ENCODE data around the gene ARMH4.

Gene ARMH4

DNA sequence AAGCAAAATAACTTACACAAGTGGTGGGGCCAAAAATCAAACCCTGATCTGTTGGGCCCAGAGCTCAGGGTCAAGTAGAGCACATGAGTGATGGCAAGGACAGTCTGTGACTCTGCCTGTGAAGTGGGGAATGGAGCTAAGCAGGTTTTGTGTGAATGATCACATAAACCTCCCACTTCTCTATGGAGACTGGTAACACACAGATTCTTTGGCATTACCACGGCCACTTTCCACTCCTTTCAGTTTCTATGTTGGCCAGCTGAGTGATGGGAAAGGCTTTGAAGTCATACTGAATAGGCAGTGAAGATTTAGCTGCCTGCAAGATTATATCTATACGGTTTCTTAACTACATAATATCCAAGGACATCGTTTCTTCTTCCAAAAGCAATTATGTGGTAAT is 97.9 kb downstream of the ARMH4 start:
- no peak for DNase-seq (ENCODE audit: low read depth)

DNA sequence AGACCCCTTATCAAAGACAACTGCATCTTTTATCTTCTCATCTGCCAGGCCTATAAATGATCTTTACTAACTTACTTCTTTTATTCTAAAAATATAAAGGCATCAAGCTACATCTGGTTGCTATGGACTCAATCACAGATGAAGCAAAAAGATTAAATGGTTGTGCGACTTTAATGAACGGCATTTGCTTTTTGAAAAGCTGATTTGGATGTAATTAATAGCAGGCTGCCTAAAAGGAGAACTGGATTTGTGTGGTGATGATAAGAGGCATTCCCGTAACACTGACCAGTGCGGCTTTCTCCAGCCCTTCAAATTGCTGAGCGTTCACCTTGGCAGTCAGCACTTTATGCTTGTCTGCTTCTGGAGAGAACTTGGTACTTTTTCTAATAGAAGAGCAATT is 103.8 kb downstream of the ARMH4 start:
- no peak for DNase-seq (ENCODE audit: low read depth)

DNA sequence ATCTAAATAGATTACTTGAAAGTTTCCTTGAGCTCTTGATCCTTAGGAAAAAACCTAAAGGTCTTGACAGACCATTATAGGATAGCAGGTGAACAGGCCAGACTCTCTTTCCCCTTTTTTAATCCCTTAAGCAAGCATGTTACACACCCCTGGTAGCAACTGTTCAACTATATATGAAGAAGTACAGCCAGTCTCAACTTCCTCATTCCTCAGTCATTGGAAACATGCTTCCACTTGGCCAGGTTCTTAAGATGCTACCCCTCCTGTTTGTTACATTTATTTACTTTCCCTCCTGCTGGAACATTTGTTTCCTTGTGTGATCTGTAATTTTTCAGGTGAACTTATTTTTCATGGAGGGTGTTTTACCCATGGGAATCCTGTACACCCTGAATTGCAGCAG is 124.1 kb downstream of the ARMH4 start:
- DNase-seq (ENCODE audit: low read depth): no peak

DNA sequence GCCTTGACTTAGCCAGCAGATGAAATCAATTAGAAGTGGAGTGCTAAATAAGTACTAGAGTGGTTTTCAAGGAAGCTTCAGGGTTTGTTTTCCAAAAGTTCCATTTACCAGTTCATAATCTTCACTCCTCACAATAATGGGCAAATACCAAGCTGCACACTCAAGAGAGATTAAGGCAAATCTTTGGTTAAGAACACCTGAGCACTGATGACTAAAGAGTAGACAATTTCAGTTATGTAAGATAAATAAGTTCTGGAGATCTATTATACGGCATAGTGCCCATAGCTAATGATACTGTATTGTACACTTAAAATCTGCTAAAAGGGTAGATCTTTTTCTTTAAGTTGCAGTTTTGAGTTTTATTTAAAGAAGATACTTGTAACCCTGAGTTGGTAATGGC is 125.0 kb downstream of the ARMH4 start:
- DNase-seq (ENCODE audit: low read depth): no peak

DNA sequence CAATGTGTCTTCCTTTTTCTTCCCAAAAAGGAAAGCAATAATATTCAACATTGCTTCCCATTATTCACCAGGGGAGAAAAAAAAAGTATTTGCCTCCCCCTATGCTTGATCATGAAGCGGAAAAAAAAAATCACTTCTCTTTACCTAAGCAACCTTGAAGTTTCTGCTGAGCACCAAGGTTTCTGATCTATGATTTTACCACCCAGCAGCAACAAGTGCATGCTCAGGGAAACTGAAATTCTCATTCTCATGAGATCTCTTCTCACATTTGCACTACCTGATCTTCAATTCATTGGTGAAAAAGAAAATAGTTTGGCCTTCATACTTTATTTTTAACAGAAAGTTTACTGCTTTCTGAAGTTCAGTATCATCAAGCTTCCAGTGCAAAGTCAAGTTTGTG is 125.8 kb downstream of the ARMH4 start:
- no peak for DNase-seq (ENCODE audit: low read depth)

DNA sequence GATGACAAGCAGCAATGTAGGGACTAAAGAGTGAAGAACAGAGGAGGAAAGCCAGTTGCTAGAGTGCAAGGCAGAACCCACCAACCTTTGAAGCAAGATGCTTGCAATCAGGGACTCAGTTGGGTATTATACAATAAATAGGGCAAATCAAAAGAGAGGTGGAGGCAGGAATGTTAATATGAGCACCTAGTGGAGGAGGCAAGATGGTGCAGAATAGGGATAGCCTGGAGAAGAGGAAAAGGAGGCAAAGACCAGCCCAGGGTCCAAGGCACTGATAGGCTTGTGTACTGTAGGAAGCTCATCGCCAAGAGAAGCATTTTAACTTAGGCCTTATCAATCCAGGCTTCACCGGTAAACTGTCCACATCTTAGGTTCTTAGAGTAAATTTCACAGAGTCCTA is 137.2 kb downstream of the ARMH4 start:
- DNase-seq (ENCODE audit: low read depth): no peak

DNA sequence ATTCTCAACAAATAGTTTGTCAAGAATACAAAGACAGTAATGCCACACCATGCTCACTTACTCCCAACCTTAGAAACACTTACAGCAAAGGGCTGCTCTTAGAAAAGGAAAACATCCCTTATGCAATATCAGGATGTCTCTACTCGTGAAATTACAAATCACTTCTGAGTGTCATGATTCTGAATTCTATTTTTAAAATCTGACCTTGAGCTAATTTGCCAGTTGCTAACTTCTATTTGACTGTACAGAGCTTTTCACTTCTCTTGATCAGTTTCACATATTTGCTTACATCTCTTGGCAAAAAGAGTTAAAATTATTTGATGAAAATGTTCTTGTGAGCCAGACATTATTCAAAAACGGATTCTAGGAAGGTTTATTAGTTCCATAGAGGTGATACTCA is 149.4 kb downstream of the ARMH4 start:
- DNase-seq (ENCODE audit: low read depth): no peak

DNA sequence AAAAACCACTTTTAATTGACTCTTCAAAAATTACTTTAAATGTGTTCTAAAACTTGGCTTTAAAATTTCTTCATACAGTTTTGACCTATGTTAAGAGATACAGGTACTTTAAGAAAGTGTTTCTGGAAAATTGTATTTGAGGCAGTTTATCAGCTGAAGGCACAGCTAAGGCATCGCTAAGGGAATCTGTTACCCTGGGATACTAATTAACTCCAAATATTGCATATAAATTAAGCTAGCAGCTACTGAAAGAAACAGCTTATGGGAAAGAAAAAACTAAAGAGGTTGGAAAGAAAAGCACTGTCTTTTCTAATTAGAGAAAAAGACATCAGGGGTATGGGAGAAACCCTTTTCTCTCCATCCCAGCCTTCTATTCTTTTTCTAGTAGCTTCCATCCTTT is 152.0 kb downstream of the ARMH4 start:
- no peak for DNase-seq (ENCODE audit: low read depth)

DNA sequence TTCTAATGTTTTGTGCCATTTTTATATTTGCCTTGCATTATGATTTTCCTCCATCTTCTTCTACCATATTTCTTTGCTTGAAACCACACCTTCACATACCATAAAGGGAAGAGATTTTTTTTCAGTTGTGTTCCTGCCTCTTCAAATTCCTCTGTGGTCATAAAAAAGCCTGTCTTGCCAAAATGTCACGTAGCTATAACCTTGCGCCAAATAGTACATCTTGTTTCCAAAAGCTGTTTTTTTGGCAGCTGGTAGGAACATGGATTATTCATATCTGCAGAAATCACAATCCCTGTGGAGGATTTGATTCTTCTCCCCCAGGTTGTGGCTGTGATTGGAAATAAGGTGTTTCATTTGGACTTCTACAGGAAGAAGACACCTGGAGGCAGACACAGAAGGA is 152.5 kb downstream of the ARMH4 start:
- no peak for DNase-seq (ENCODE audit: low read depth)

DNA sequence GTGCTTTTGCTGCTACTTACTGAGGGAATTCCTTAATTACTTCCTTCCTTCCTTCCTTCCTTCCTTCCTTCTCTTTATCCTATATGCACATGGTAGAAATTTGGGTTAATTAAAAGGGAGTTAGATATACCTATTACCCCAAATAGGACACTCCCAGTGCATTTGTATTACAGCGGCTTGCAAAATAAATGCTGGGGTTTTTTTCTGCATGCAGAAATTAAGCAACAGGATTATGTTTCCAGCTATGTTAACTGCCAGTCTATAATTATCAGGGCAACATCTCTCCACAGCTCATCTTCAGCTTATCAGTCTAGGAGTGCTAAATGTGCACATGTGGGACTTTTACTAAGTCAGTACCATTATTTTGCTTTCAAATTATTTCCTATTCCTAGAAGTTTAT is 153.2 kb downstream of the ARMH4 start:
- no peak for DNase-seq (ENCODE audit: low read depth)

DNA sequence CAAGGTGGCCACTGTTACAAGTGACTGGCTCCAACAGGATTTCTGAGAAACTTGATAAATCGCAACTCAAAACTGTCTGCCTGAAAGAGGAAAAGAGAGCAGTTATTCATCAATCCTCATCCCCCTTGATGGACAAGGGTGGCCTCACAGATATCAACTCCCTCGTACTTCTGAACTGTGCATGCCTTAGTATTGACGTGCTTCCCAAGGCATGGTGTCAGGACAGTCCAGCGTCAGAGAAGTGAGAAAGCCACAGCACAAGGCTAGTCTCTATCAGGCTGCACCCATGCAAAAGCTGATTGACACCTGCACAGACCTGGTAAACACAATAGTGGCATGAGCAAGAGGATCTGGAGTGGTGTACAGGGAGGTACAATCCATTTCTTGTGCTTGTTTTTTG is 160.7 kb downstream of the ARMH4 start:
- DNase-seq (ENCODE audit: low read depth): no peak

DNA sequence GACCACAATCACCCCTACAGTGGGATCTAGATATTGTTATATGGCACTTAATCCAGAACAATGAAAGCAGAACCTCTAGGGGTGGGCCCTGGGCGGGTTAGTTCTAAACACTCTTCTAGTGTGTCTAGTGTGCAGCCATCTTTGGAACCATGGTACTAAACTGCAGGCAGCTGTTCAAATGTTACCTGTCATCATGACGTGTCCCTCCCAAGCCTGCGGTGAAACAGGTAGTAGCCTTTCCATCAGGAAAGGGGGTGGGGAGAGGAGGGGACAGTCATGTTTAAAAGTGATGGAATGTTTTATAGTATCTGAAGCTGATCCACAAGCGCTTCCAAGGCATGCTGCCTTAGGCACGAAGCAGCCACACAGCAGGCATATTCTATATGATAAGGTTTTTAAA is 163.6 kb downstream of the ARMH4 start:
- no peak for DNase-seq (ENCODE audit: low read depth)

DNA sequence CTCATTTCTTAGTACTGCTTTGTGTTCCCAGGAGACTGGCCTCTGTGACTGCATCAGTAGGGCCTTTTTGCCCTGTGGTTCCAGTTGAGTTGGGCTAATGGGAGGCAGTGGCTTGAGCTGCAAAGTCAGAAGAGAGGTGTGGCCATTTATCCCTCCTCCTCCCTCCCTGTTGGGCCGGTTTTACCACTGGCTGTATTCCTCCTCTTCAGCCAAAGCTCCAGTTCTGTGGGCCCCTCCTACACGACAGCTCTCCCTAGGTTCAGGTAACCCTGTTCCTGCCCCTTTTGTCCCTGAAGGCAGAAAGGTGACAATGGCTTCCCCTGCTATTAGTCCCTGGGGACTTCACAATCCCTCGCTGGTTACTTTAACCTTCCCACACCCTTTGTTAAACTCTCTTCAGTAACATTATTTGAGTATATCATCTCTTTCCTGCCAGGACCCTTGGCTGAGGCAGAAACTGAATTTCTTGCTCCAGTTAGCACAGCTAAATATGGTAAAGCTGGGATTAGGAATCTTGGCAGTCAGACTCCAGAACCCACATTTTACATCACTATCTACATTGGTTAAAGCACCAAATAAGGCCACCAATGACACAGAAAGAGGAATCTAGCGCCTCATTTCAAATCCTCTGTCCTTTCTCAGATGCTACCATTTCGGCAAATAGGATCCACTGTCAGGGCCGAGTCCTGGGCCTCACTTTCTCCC is 164.3 kb downstream of the ARMH4 start:
- no peak for DNase-seq (ENCODE audit: low read depth)

DNA sequence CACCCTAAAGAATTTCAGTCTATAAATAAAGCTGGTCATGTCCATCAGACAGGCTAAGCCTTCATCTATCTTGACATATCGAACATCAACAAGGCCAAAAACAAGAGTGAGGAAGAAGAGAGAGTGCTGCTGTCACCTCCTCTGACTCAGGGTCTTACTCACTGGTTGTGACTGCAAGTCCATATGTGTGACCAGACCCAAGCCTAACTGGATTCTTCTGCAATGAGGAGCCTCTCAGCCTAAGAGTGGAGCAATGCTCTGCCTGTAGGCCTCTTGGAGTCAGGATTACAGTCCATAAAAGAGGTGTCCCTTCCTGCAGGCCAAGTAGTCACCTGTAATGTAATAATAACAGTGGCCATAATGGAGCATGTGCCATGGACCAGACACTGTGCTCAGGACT is 165.0 kb downstream of the ARMH4 start:
- DNase-seq (ENCODE audit: low read depth): no peak

DNA sequence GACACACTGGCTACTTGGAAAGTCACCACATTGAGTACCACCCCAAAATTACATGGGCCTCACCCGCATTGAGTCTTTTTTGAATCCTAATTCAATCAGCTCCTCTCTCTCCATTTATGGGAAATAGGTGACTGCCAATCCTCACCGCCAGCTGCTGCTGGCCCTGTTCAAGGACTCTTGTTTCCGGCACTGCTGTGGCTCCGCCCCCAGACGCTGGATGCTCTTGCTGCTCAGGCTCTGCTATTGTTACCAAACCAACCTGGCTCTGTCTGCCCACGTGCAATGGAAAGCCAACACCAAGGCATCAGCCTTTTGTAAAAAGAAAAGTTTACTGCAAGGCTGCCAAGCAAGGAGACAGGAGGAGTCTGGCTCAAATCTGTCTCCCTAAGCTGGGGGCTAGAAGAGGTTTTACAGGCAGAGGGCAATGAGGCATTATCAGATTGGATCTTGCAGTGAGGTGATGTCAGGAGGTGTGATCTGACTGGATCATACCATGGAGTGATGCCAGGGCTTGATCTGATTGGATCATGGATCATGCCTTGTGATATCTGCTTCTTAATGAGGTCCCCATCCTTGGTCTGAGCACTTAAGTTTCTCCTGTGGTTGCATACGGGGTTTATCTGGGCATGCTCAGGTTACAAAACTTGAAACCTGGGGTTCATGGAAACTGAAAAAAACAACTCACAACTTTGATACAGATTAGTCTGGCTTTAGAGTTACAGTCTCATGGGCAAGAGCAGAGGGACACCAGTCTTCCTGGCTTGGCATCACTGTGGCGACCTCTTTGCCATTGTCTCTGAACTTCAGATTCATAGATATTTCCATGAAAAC is 169.0 kb downstream of the ARMH4 start:
- DNase-seq (ENCODE audit: low read depth): no peak

DNA sequence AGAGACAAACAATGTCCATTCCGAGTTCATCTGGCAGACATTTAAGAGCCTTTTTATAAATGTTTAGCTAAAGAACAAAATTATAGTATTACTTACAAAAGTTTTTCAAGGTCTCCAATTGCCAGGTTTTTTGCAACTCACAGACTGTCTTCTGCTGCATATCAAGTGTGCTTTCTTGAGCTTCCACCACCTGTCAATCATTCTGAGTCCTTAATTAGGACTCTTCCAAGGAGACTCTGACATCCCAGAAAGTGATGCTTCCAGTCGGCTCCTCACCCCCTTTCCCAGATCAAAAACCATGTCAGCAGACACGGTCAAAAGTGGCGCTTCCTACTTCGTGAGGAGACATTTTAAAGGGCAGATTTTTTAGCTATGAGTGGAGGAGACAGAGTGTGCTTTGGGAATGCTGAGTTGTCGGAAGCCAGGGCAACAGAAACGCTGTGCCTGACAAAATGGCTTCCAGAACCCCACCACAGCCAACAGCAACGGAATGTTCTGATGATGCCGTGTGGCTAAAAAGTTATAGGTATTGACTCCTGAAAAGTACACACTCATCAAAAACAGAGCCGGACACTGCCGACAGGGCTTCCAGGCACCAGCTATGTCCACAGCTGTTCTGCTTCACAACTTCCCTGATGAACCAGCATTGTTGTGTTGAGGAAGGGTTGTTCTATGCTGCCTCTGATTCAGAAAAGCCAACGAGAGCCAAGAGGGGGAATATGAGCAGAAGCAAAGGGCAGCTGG is 170.0 kb downstream of the ARMH4 start:
- DNase-seq (ENCODE audit: low read depth): no peak

DNA sequence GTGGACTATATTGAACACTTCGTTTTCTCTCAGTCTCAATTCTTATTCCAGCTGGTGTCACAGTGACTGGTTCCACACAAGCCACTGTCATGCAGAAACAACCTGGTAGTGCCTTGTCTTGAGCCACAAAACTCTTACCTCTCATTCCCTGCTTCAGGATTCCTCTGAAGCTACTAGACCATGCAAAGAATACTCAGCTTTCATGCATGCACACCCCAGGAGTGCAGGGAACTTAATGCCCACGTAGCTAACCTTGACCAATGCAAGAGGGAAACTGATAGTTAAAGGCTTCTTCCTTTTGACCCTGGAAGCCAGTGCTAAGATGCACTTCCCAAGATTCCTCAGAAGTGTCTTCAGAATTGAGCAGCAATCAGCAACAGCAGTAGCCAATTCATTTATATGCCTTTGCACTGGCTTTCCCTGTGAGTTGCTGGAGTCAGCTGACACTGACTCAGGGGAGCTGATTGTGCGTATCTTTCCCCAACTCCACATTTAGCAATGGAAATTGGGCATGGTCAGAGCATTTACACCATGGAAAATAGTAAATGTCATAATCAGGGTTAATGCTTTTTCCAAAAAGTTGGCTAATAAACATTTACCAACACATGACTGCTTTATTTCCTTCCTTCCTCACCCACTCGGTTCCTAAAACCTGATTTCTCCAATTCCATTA is 172.5 kb downstream of the ARMH4 start:
- no peak for DNase-seq (ENCODE audit: low read depth)

DNA sequence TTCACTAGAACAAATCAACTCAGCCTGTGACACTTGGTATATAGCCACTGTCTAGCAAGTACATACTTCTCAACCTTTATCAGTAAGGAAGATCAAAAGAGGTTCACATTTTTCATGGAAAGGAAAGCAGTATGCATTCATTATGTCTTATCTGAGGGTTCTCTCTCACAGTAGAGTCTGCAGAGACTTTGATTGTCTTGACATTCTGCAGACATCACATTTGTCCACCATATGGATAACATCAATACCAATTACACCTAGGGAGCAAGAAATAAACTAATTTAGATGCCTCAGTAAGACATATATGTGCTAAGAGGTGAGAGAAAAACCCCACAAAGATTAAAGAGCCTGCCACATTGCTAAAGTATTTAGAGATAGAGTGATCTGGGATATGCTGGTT is 175.3 kb downstream of the ARMH4 start:
- DNase-seq (ENCODE audit: low read depth): no peak

DNA sequence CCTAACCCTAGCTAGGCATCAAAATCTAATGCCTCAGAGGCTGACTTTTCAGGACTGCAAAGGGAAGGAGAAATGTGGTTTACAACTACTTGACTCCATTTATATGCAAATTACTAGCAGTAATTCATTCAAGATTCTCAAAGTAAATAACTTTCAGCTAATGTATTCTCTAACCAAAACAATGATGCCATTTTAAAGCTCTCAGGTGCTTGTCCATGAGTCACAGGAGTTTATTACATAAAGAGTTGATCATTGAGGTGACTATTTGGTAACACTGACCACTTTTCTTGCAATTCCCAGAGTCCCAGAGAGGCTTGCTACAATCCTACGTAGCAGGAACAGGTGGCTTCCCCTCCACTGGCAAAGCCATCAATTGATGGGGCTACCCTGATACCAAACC is 177.1 kb downstream of the ARMH4 start:
- DNase-seq (ENCODE audit: low read depth): no peak

DNA sequence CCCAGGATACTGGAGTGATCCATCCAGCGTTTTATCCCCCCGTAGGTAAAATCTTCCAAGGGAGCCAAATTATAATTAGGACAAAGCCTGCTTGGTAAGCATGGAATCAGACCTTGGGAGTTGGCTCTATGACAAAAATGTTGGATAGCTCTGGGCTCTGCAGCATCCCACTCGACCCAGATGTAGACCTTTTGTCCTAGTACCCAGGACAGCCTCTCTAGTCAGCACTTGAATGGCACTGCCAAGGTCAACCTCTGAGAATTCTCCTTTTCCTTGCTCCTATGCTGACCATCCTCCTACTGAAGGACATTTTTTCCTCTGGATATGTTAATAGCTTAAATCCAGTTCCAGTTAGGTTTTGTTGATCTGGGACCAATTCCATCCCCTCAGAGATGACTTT is 181.4 kb downstream of the ARMH4 start:
- DNase-seq (ENCODE audit: low read depth): no peak

DNA sequence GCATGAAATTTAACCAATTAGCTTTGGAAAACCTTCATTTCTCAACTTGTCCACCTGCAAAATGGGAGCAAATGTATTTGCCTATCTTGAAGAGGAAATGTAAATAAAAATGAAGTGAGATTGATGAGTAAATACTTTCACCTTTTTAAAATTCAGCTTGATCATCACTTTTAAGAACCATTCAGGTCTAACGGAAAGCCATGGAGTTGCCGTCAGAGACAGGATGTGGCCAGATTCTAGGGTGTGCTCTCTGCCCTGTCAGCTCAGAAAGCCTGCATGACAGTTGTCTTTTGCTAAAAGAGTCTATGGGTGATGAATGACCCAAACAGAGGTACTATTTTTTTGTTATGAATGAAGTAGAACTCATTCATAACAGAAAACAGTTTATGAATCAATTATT is 181.8 kb downstream of the ARMH4 start:
- no peak for DNase-seq (ENCODE audit: low read depth)

DNA sequence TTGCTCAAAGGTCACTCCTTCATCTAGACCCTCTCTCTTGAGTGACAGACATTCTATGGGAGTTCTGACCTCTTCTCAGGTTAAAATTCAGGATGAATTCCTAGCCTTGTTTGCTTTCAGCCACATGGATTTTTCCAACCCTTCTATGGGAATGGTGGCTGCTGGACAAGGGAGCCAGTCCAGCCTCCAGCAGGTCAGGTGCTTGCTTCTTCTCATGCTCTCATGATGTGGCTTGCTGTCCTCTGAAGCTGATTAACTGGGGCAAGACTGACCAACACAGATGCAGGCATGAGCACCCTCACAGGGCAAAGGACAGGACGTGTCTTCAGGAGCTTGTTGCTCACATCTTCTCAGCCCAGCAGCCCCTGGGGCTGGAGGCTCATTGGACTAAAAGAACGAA is 188.9 kb downstream of the ARMH4 start:
- no peak for DNase-seq (ENCODE audit: low read depth)
